ENCODE results near the gene NR6A1.

DNA sequence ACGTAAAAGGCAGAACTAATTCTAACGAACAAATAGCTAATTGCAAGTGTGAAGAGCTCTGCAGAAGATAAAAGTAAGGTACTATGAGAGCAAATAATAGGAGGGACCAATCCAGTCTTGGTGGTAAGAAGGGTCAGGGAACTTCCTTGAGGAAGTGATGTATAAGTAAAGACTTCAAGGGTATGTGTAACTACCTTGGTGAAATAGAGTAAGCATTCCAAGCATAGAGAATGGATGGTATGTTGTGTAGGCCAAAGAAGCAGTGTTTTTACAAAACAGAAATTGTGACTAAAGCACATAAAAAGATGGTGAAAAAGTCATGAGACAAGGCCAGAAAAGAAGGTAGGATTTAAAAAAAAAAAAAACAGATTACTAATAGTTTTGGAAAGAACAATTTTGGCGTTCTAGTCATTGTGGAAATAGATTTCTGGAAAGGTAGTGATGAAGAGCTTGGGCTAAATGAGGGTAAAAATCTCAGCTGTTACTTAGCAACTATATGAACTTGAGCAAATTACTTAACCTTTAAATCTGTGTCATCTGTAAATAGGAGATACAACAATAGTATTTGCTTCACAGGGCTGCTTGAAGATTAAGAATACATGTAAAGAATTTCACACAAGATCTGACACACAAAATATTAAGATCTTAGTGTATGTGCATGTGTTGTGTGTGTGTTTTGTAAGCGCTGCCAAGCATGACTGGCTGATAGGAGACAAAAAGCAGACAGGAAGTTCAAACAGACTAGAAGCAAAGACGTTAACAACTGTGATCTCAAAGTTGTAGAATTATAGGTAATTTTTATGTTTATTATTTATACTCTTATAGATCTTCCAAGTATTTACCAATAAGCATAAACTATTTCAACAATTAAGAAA lies 73.5 kb downstream of the NR6A1 start:
- TF ChIP-seq, protein P1, sequence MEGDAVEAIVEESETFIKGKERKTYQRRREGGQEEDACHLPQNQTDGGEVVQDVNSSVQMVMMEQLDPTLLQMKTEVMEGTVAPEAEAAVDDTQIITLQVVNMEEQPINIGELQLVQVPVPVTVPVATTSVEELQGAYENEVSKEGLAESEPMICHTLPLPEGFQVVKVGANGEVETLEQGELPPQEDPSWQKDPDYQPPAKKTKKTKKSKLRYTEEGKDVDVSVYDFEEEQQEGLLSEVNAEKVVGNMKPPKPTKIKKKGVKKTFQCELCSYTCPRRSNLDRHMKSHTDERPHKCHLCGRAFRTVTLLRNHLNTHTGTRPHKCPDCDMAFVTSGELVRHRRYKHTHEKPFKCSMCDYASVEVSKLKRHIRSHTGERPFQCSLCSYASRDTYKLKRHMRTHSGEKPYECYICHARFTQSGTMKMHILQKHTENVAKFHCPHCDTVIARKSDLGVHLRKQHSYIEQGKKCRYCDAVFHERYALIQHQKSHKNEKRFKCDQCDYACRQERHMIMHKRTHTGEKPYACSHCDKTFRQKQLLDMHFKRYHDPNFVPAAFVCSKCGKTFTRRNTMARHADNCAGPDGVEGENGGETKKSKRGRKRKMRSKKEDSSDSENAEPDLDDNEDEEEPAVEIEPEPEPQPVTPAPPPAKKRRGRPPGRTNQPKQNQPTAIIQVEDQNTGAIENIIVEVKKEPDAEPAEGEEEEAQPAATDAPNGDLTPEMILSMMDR (IDR thresholded peaks at IDR 0.05; ENCODE audit: low read depth, low read length, poor library complexity, severe bottlenecking), result no peak
- TF ChIP-seq EZH2phosphoT487 (IDR thresholded peaks at IDR 0.05; ENCODE audit: borderline replicate concordance, low read length), result no peak
